HCT116 (cell line): ENCODE results near the gene PTPDC1. TPM values are rescaled to one million over a fixed set of nuclear protein-coding genes. Genes with fewer than 3 reads are reported as not detected.

Experiments used
- ATAC-seq: fragments of 200-7000 bp; cut with Tn5 transposase; 2 replicates; pipeline ENCODE4 v1.9.1; 2020; ENCODE audit warnings: mild to moderate bottlenecking, moderate library complexity
- BruUV-seq: library from RNA; stranded (reverse); fragments of 400-500 nt; replicated peaks from 2 replicates; lab custom pipeline; 2021; lab: Mats Ljungman, UMichigan
- CTCF ChIA-PET: fragments of 300-600 bp; sonication (Branson Sonifier 250); formaldehyde crosslinking; loops from one replicate; lab custom pipeline; 2021; ENCODE audit warnings: antibody characterized with exemption; lab: Charles Lee
- POLR2A ChIA-PET: fragments of 300-600, 350-600 bp; sonication (Branson Sonifier 250); formaldehyde crosslinking; loops from one replicate; lab custom pipeline; 2021; ENCODE audit warnings: antibody characterized with exemption; lab: Charles Lee
- RAD21 ChIA-PET, 2 experiments: fragments of 300-600 bp; sonication (Branson Sonifier 250); formaldehyde crosslinking; loops; one replicate each; lab custom pipeline; 2023; ENCODE audit warnings: low total read pairs in 2 of 2; ENCODE audit not compliant: uncharacterized antibody in 2 of 2, unreplicated experiment in 2 of 2, low non-redundant PET in 1 of 2; lab: Charles Lee
- DNase-seq: peaks from one replicate; pipeline ENCODE4 v3.0.0-alpha.2; 2010; ENCODE audit warnings: low read depth, low spot score
- H2AFZ ChIP-seq: fragments of 200-600 bp; shearing (Covaris generic), sonication (generic); 2 replicates; pipeline ENCODE4 v1.6.1; 2017; ENCODE audit warnings: low read depth, mixed run types, mixed read lengths, antibody characterized with exemption, low read length; ENCODE audit not compliant: poor library complexity, severe bottlenecking
- H3K27ac ChIP-seq: 2 replicates; pipeline ENCODE4 v1.5.1; 2012; ENCODE audit warnings: low read depth, low read length
- H3K27me3 ChIP-seq: fragments of 200-600 bp; sonication (generic); 2 replicates; pipeline ENCODE4 v1.6.1; 2016; ENCODE audit warnings: mixed run types, low read length, mixed read lengths; ENCODE audit not compliant: insufficient read depth
- H3K36me3 ChIP-seq, 2 experiments: fragments of 200-500 bp in 1 of 2; fragments of 200-600 bp in 1 of 2; sonication (Bioruptor generic) in 1 of 2; sonication (generic) in 1 of 2; 2 replicates each; pipeline versions ENCODE4 v1.5.1 to v1.6.1; 2014 to 2016; ENCODE audit warnings: low read length in 2 of 2, inconsistent platforms in 1 of 2, mixed read lengths in 1 of 2, mixed run types in 1 of 2; ENCODE audit not compliant: insufficient read depth in 2 of 2, control insufficient read depth in 1 of 2
- H3K4me1 ChIP-seq, 2 experiments: fragments of 200-600 bp in 1 of 2; sonication (generic) in 1 of 2; 2 replicates each; pipeline versions ENCODE4 v1.5.1 to v1.6.1; 2012 to 2017; ENCODE audit warnings: low read length in 2 of 2, inconsistent platforms in 1 of 2, mild to moderate bottlenecking in 1 of 2, mixed read lengths in 1 of 2, mixed run types in 1 of 2, moderate library complexity in 1 of 2; ENCODE audit not compliant: insufficient read depth in 2 of 2, control insufficient read depth in 1 of 2
- H3K4me2 ChIP-seq: fragments of 200-600 bp; sonication (generic); 2 replicates; pipeline ENCODE4 v1.6.1; 2017; ENCODE audit warnings: mixed run types, low read length, mixed read lengths
- H3K4me3 ChIP-seq, 2 experiments: fragments of 200-600 bp in 1 of 2; sonication (generic) in 1 of 2; replicated peaks in 1 of 2; 2 replicates each; pipeline ENCODE4 v1.5.1; 2011 to 2016; ENCODE audit warnings: low read length in 2 of 2, control low read depth in 1 of 2, low read depth in 1 of 2, mild to moderate bottlenecking in 1 of 2, mixed read lengths in 1 of 2, mixed run types in 1 of 2
- H3K79me2 ChIP-seq: fragments of 200-600 bp; sonication (generic); 2 replicates; pipeline ENCODE4 v1.6.1; 2017; ENCODE audit warnings: mild to moderate bottlenecking, mixed run types, low read length, moderate library complexity, mixed read lengths; ENCODE audit not compliant: insufficient read depth
- H3K9ac ChIP-seq: fragments of 200-600 bp; sonication (generic); 2 replicates; pipeline ENCODE4 v1.6.1; 2016; ENCODE audit warnings: low read length, mixed read lengths
- H3K9me2 ChIP-seq: fragments of 200-600 bp; sonication (generic), shearing (Covaris generic); 2 replicates; pipeline ENCODE4 v1.6.1; 2017; ENCODE audit warnings: mixed run types, mild to moderate bottlenecking, moderate library complexity; ENCODE audit not compliant: insufficient read depth
- H3K9me3 ChIP-seq, 2 experiments: fragments of 200-500 bp in 1 of 2; fragments of 200-600 bp in 1 of 2; sonication (Bioruptor generic) in 1 of 2; sonication (generic) in 1 of 2; 2 replicates each; pipeline ENCODE4 v1.6.1; 2014 to 2017; ENCODE audit warnings: low read length in 2 of 2, mixed read lengths in 2 of 2, inconsistent platforms in 1 of 2, low read depth in 1 of 2, mild to moderate bottlenecking in 1 of 2, mixed run types in 1 of 2, moderate library complexity in 1 of 2; ENCODE audit not compliant: control insufficient read depth in 1 of 2, insufficient read depth in 1 of 2
- H4K20me1 ChIP-seq: fragments of 200-600 bp; sonication (generic), shearing (Covaris generic); 2 replicates; pipeline ENCODE4 v1.6.1; 2017; ENCODE audit warnings: mixed run types, mild to moderate bottlenecking, moderate library complexity; ENCODE audit not compliant: insufficient read depth
- CEBPB ChIP-seq: IDR thresholded peaks from 2 replicates; pipeline ENCODE4 v1.6.1; 2012; ENCODE audit warnings: low read depth
- EGR1 ChIP-seq: IDR thresholded peaks from 2 replicates; pipeline ENCODE4 v1.6.1; 2012; ENCODE audit warnings: low read depth
- EZH2 ChIP-seq: fragments of 200-600 bp; sonication (generic); IDR thresholded peaks from 2 replicates; pipeline ENCODE4 v1.6.1; 2017; ENCODE audit warnings: antibody characterized with exemption, mixed run types
- EZH2phosphoT487 ChIP-seq: fragments of 200-600 bp; IDR thresholded peaks from 2 replicates; pipeline ENCODE4 v1.6.1; 2018; ENCODE audit warnings: antibody characterized with exemption, borderline replicate concordance
- POLR2A ChIP-seq: IDR thresholded peaks from 2 replicates; pipeline ENCODE4 v1.7.0; 2011; ENCODE audit warnings: borderline replicate concordance; ENCODE audit not compliant: insufficient read depth, insufficient read length; ENCODE audit errors: extremely low read depth
- POLR2AphosphoS5 ChIP-seq: IDR thresholded peaks from 2 replicates; pipeline ENCODE4 v1.6.1; 2011; ENCODE audit warnings: mild to moderate bottlenecking, low read depth, low read length, moderate library complexity
- SP1 ChIP-seq: IDR thresholded peaks from 2 replicates; pipeline ENCODE4 v1.6.1; 2012; ENCODE audit warnings: low read depth
- TCF7L2 ChIP-seq: IDR thresholded peaks from 2 replicates; pipeline ENCODE4 v1.7.0; 2011; ENCODE audit warnings: borderline replicate concordance, inconsistent platforms; ENCODE audit not compliant: insufficient read depth, insufficient read length; ENCODE audit errors: extremely low read depth
- YY1 ChIP-seq: IDR thresholded peaks from 2 replicates; pipeline ENCODE4 v1.6.1; 2011; ENCODE audit warnings: low read length, low read depth, moderate library complexity, mild to moderate bottlenecking; ENCODE audit not compliant: insufficient replicate concordance; ENCODE audit errors: extremely low read depth
- ZFX ChIP-seq: fragments of 450-650 bp; IDR thresholded peaks from 2 replicates; pipeline ENCODE4 v1.6.1; 2017
- intact Hi-C: fragments of 100-400 bp; cut with micrococcal nuclease; formaldehyde crosslinking; loops from 2 replicates; pipeline ENCODE4 v1.10.0; 2022
- total RNA-seq: library from RNA; stranded (reverse); gene quantifications from one replicate; pipeline ENCODE4 v1.2.1, GENCODE V29; 2021; ENCODE audit not compliant: unreplicated experiment
- TF ChIP-seq, protein P1 (sequence below): IDR thresholded peaks from 2 replicates; pipeline ENCODE4 v1.6.1; 2012
- TF ChIP-seq, protein P2 (sequence below): IDR thresholded peaks from 2 replicates; pipeline ENCODE4 v1.6.1; 2011; ENCODE audit warnings: mild to moderate bottlenecking, low read length, moderate library complexity; ENCODE audit not compliant: insufficient replicate concordance; ENCODE audit errors: extremely low read depth
- TF ChIP-seq, protein P3 (sequence below), 3 experiments: fragments of 200-600 bp in 1 of 3; sonication (generic) in 1 of 3; IDR thresholded peaks in 2 of 3; conservative IDR thresholded peaks in 1 of 3; 2 replicates each; pipeline ENCODE4 v1.5.1; 2012 to 2017; ENCODE audit warnings: low read depth in 2 of 3, low read length in 2 of 3, antibody characterized with exemption in 1 of 3, borderline replicate concordance in 1 of 3, control low read depth in 1 of 3, mild to moderate bottlenecking in 1 of 3, mixed read lengths in 1 of 3, mixed run types in 1 of 3, moderate library complexity in 1 of 3; ENCODE audit not compliant: insufficient read depth in 1 of 3

Gene PTPDC1
- total RNA-seq, 1 experiment from 2014 or later, result 12.7 TPM

DNA sequence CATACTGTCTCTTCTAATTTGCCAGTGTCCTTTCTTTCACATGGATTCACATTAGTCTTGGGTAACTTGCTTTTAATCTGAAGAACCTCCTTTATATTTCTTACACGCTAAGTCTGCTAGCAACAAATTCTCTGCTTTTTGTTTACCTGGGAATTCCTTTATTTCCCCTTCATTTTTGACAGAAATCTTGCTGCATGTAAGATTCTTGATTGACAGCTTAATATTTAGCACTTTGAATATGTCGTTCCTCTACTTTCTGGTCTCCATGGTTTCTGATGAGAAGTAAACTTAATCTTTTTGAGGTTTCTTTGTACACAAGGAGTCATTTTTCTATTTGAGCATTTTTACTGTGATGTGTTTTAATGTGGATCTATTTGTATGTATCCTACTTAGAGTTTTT is 6.2 kb upstream of the PTPDC1 start:
- no peak for DNase-seq
- Histone ChIP-seq H3K27me3 (no peaks in the 10 kb centered on the region), H3K4me3 (no peak overlapping the region), H4K20me1 (no peaks in the 10 kb centered on the region), H3K79me2 (no peaks in the 10 kb centered on the region), H3K27ac (no peak overlapping the region), H2AFZ (no peak overlapping the region), H3K4me1 (no peaks in the 10 kb centered on the region), H3K4me2 (no peak overlapping the region)
- ATAC-seq, result no peak
- intact Hi-C loops, result no loop called here
- RAD21 ChIA-PET, result no interaction called here
- POLR2A ChIA-PET, result no interaction called here
- CTCF ChIA-PET, result no interaction called here
- TF ChIP-seq EZH2phosphoT487 (no peak), EZH2 (no peak)
- TF ChIP-seq, protein P1, sequence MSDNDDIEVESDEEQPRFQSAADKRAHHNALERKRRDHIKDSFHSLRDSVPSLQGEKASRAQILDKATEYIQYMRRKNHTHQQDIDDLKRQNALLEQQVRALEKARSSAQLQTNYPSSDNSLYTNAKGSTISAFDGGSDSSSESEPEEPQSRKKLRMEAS, result no peak
- TF ChIP-seq, all 23 proteins: peak for 0
- no peaks in the 10 kb centered on the region for H3K36me3 ChIP-seq
- BruUV-seq, result no TSS peak
- H3K9me3 ChIP-seq, result no peaks in the 10 kb centered on the region
- H3K9me2 ChIP-seq, result no peaks in the 10 kb centered on the region
- H3K9ac ChIP-seq, result no peak overlapping the region

DNA sequence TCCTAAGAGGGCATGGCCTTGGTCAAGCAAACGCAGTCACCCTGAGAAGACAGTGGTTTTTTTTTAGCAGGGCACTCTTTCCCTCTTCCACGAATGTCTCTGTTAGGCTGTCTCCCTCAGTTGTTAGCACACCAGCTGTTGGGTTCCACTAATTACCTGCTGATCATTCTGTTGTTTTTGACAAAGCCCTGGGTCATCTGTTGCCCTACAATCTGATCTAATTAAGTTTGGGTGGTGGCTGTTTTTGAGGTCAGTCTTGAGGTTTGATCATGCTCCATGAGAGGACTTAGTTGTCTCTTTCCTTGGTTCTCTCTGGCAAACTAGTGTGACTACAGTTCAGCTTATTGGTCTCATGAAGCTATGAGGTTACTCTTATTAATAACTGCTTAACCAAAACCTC is 5.0 kb upstream of the PTPDC1 start:
- no peak for DNase-seq
- no peaks in the 10 kb centered on the region for H3K9me3 ChIP-seq
- BruUV-seq, result no TSS peak
- TF ChIP-seq EZH2phosphoT487 (no peak), POLR2A (no peak), CEBPB (no peak), EGR1 (no peak), YY1 (no peak), ZFX (no peak), POLR2AphosphoS5 (no peak), SP1 (no peak), TCF7L2 (no peak), EZH2 (no peak)
- TF ChIP-seq, protein P2, sequence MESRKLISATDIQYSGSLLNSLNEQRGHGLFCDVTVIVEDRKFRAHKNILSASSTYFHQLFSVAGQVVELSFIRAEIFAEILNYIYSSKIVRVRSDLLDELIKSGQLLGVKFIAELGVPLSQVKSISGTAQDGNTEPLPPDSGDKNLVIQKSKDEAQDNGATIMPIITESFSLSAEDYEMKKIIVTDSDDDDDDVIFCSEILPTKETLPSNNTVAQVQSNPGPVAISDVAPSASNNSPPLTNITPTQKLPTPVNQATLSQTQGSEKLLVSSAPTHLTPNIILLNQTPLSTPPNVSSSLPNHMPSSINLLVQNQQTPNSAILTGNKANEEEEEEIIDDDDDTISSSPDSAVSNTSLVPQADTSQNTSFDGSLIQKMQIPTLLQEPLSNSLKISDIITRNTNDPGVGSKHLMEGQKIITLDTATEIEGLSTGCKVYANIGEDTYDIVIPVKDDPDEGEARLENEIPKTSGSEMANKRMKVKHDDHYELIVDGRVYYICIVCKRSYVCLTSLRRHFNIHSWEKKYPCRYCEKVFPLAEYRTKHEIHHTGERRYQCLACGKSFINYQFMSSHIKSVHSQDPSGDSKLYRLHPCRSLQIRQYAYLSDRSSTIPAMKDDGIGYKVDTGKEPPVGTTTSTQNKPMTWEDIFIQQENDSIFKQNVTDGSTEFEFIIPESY, result no peak
- TF ChIP-seq, protein P3, sequence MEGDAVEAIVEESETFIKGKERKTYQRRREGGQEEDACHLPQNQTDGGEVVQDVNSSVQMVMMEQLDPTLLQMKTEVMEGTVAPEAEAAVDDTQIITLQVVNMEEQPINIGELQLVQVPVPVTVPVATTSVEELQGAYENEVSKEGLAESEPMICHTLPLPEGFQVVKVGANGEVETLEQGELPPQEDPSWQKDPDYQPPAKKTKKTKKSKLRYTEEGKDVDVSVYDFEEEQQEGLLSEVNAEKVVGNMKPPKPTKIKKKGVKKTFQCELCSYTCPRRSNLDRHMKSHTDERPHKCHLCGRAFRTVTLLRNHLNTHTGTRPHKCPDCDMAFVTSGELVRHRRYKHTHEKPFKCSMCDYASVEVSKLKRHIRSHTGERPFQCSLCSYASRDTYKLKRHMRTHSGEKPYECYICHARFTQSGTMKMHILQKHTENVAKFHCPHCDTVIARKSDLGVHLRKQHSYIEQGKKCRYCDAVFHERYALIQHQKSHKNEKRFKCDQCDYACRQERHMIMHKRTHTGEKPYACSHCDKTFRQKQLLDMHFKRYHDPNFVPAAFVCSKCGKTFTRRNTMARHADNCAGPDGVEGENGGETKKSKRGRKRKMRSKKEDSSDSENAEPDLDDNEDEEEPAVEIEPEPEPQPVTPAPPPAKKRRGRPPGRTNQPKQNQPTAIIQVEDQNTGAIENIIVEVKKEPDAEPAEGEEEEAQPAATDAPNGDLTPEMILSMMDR (IDR thresholded peaks at IDR 0.05 in 2 of 3, conservative IDR thresholded peaks at IDR 0.05 in 1 of 3; ENCODE audit: borderline replicate concordance in 1 of 3, insufficient read depth in 1 of 3, low read depth in 2 of 3, low read length in 2 of 3), result no peak
- TF ChIP-seq, protein P1, result no peak
- TF ChIP-seq, all 23 proteins: peak for 0
- Histone ChIP-seq H3K9me2 (no peaks in the 10 kb centered on the region), H3K79me2 (no peaks in the 10 kb centered on the region), H3K9ac (no peak overlapping the region), H3K27me3 (no peaks in the 10 kb centered on the region), H4K20me1 (no peaks in the 10 kb centered on the region), H3K27ac (no peak overlapping the region), H3K4me2 (no peak overlapping the region), H3K4me1 (peaks cover under 1% of the 10 kb centered on the region in 2 experiments; a peak in 3 of 4 replicates), H3K36me3 (no peaks in the 10 kb centered on the region), H3K4me3 (no peak overlapping the region), H2AFZ (no peak overlapping the region)
- ChIA-PET POLR2A (no interaction called here), RAD21 (no interaction called here), CTCF (interaction anchor here (1.3 kb wide), 1 partner anchor 13 kb away, joined by 4 read pairs; no protein-coding TSS in a partner anchor)
- intact Hi-C loops, result no loop called here
- ATAC-seq, result no peak
